Ascending aorta (tissue), 2 donors: ENCODE results near the gene GLRX3. TPM values are rescaled to one million over a fixed set of nuclear protein-coding genes. Genes with fewer than 3 reads are reported as not detected.

ENCODE experiments used
- DNase-seq, 2 donors: peaks; one replicate each; pipeline ENCODE4 v3.0.0-alpha.2; 2019; ENCODE audit warnings: low spot score in 2 of 2
- H3K27ac ChIP-seq, 2 donors: fragments of 200-600 bp; sonication (generic); one replicate each; pipeline ENCODE4 v1.5.1; 2016 to 2017; ENCODE audit warnings: mild to moderate bottlenecking in 1 of 2
- H3K27me3 ChIP-seq: fragments of 200-600 bp; sonication (generic); one replicate; pipeline ENCODE4 v1.5.1; 2017
- H3K36me3 ChIP-seq, 2 donors: fragments of 200-600 bp; sonication (generic); one replicate each; pipeline ENCODE4 v1.5.1; 2016
- H3K4me1 ChIP-seq, 2 donors: fragments of 200-600 bp; sonication (generic); one replicate each; pipeline ENCODE4 v1.5.1; 2016 to 2017; ENCODE audit warnings: mild to moderate bottlenecking in 1 of 2
- H3K4me3 ChIP-seq, 2 donors: fragments of 200-600 bp; sonication (generic); one replicate each; pipeline ENCODE4 v1.5.1; 2016 to 2017; ENCODE audit warnings: mild to moderate bottlenecking in 1 of 2
- H3K9me3 ChIP-seq, 2 donors: fragments of 200-600 bp; sonication (generic); one replicate each; pipeline ENCODE4 v1.5.1; 2016
- intact Hi-C: fragments of 100-400 bp; cut with DNase I; formaldehyde crosslinking; loops from one replicate; pipeline ENCODE4 v1.15.1; 2023
- total RNA-seq: library from RNA; depleted of rRNA; stranded (reverse); fragments of >200 nt; gene quantifications from one replicate; pipeline ENCODE4 v1.1.0, GENCODE V29; 2016
- TF ChIP-seq, protein P1 (sequence below), 3 experiments: fragments of 200-600 bp in 2 of 3; fragments of 450-650 bp in 1 of 3; sonication (generic) in 2 of 3; IDR thresholded peaks; one replicate each; pipeline ENCODE4 v1.5.1; 2016 to 2019; ENCODE audit warnings: antibody characterized with exemption in 3 of 3, mild to moderate bottlenecking in 1 of 3, moderate library complexity in 1 of 3

GLRX3 gene
- total RNA-seq, 1 donor from 2014 or later: 30.7 TPM

DNA sequence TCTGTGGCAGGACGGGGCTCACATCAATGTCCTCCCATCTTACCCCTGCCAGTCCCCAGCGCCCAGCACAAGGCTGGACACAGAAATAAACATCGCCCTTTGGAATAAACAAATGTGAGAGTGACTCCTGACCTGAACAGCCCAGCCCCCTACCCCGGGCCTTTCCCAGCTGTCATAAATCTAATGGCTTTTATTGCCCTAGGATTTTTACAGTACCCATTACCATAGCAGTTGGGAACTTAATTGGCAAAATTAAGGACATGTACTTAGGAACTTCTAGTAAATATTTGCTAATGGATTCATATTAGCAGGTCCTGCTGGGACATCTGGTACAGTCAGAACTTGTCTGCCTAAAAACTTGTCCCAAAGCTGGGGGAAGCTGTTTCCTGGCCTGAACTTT lies 76.6 kb downstream of the GLRX3 start:
- H3K4me1 ChIP-seq: no peaks in the 10 kb centered on the region
- H3K4me3 ChIP-seq: no peak overlapping the region
- H3K27ac ChIP-seq: no peak overlapping the region
- no peaks in the 10 kb centered on the region for H3K9me3 ChIP-seq
- no peaks in the 10 kb centered on the region for H3K36me3 ChIP-seq
- intact Hi-C loops: no loop called here
- TF ChIP-seq, protein P1, sequence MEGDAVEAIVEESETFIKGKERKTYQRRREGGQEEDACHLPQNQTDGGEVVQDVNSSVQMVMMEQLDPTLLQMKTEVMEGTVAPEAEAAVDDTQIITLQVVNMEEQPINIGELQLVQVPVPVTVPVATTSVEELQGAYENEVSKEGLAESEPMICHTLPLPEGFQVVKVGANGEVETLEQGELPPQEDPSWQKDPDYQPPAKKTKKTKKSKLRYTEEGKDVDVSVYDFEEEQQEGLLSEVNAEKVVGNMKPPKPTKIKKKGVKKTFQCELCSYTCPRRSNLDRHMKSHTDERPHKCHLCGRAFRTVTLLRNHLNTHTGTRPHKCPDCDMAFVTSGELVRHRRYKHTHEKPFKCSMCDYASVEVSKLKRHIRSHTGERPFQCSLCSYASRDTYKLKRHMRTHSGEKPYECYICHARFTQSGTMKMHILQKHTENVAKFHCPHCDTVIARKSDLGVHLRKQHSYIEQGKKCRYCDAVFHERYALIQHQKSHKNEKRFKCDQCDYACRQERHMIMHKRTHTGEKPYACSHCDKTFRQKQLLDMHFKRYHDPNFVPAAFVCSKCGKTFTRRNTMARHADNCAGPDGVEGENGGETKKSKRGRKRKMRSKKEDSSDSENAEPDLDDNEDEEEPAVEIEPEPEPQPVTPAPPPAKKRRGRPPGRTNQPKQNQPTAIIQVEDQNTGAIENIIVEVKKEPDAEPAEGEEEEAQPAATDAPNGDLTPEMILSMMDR (IDR thresholded peaks at IDR 0.05): no peak
- H3K27me3 ChIP-seq: no peaks in the 10 kb centered on the region
- DNase-seq: no peak

DNA sequence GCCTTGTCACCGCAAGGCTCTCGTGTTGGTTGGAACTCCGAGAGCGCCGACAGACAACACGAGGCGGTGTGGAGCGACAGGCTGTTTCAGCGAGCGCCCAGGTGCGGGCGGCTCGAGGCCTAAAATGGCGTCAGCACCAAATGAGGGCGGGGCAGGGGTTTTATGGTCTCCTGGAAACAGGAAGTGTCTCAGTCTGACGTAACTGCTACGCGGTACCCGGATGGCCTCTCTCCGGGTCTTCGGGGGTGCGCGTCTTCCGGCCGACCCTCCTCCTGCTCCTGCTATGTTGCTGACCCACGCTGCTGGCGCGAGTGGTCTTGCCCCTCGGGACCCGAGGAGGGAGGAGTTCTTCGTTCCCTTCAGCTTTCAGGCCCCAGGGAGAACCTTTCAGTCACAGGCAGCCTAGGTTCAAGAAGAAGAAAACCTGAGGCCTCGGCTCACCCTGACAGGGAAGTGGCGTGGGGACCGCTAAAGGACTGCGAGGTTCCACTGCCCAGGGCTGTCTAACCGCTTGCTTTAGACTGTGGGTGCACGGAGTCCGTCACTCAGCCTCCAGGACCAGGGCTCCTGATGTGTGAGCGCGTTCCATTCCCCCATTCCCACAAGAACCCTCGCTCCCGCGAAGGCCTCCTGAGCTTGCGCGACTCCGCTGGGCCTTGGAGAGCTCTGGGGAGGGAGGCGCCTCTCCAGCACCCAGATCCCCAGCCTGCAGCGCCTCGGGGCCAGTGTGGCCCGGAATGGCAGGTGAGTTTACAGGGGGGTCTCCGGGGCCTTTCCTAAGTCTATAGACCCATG lies 77.3 kb downstream of the GLRX3 start:
- no peaks in the 10 kb centered on the region for H3K4me1 ChIP-seq
- intact Hi-C loops: no loop called here
- no peak overlapping the region for H3K4me3 ChIP-seq
- DNase-seq: no peak
- H3K27ac ChIP-seq: no peak overlapping the region
- no peaks in the 10 kb centered on the region for H3K36me3 ChIP-seq
- TF ChIP-seq, protein P1 (IDR thresholded peaks at IDR 0.05): no peak
- H3K27me3 ChIP-seq: no peaks in the 10 kb centered on the region
- H3K9me3 ChIP-seq: no peaks in the 10 kb centered on the region

DNA sequence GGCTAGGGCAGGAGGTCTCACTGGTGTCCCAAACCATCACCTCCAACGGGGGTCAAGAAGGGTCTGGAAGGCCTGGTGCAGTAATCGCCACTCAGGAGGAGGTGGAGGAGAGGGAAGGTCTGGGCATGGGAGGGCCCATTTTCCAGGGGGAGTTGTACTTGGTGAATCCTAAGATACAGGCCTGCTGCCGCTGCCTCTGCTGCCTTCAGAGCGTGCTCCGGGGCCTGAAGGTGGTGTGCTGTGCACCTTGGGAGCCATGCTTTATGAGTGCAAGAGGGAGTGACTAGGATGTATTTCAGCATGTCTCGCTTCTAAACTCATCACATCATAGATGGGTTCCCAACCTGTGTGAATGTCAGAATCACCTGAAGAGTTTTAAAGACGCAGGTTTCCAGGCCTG lies 78.2 kb downstream of the GLRX3 start:
- no peaks in the 10 kb centered on the region for H3K27me3 ChIP-seq
- no peak overlapping the region for H3K27ac ChIP-seq
- no peaks in the 10 kb centered on the region for H3K9me3 ChIP-seq
- TF ChIP-seq, protein P1 (IDR thresholded peaks at IDR 0.05): no peak
- H3K4me1 ChIP-seq: no peaks in the 10 kb centered on the region
- H3K4me3 ChIP-seq: no peak overlapping the region
- no peaks in the 10 kb centered on the region for H3K36me3 ChIP-seq
- DNase-seq: no peak
- intact Hi-C loops: no loop called here

DNA sequence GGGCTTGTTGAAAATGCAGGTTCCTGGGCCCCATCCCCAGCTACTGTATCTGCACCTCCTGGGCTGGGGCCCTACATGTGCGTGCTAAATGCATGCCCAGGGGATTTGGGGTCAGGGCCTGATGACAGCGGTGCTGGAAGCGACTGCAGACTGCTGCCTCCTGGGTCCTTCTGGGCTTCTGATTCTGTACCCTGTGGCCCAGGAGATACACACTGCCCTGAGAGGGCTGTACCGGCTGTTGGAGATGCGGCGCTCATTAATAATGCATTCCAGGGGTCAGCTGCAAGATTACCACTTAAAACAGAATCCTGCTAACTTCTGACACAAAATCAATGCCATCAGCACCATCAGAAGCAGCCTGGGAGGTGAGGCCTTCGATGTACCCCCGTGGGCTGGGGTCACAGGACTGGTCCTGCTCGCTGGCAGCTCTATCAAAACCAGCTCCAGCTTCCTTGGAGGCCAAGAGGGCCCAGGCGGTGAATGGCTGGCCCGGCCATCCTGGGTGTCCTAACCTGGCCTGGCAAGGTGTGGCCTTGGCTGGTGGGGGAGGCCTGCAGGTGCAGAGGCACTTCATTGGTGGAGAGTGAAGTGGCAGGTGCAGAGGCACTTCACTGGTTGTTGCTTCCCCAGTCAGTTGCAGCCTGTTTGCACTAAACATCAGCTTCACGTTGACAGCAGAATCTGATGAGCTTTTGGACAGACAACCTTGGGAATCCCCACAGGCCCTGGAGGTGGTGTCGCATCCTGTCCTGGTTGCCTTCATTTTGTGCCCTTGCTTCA lies 79.2 kb downstream of the GLRX3 start:
- DNase-seq: no peak
- Histone ChIP-seq H3K27ac (no peak overlapping the region), H3K4me1 (no peaks in the 10 kb centered on the region), H3K9me3 (no peaks in the 10 kb centered on the region), H3K36me3 (no peaks in the 10 kb centered on the region), H3K27me3 (no peaks in the 10 kb centered on the region), H3K4me3 (no peak overlapping the region)
- TF ChIP-seq, protein P1 (IDR thresholded peaks at IDR 0.05): no peak
- intact Hi-C loops: no loop called here

DNA sequence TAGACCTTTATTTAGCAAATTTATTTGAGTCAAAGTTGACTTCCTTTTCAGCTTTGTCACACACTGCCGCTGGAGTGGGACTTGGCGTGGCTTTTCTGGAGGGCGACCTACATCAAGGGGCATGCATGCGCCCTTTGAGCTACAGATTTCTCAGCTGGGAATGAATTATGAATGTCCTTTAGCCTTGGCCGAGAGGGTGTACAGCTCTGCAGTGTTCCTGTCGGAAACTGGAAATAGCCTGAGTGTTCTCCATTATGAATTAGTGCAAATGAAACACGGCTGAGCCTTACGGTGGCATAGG lies 79.7 kb downstream of the GLRX3 start:
- DNase-seq: no peak
- intact Hi-C loops: no loop called here
- Histone ChIP-seq H3K4me3 (no peak overlapping the region), H3K27me3 (no peaks in the 10 kb centered on the region), H3K27ac (no peak overlapping the region), H3K9me3 (no peaks in the 10 kb centered on the region), H3K36me3 (no peaks in the 10 kb centered on the region), H3K4me1 (no peaks in the 10 kb centered on the region)
- TF ChIP-seq, protein P1 (IDR thresholded peaks at IDR 0.05): no peak
